Transverse colon (tissue), 3 donors: ENCODE data around the gene CTSL.

ENCODE experiments used
- POLR2A ChIP-seq: fragments of 450-650 bp; IDR thresholded peaks from one replicate; pipeline ENCODE4 v1.6.1; 2016; ENCODE audit warnings: antibody characterized with exemption, mild to moderate bottlenecking, moderate library complexity
- TF ChIP-seq, protein P1 (sequence below), 5 experiments: fragments of 200-600 bp in 3 of 5; fragments of 450-650 bp in 2 of 5; sonication (generic) in 3 of 5; IDR thresholded peaks; 1 replicate in 2 of 5; 2 replicates in 3 of 5; pipeline ENCODE4 v1.5.1; 2016 to 2017; ENCODE audit warnings: antibody characterized with exemption in 5 of 5, inconsistent platforms in 3 of 5, mild to moderate bottlenecking in 2 of 5, moderate library complexity in 1 of 5

DNA sequence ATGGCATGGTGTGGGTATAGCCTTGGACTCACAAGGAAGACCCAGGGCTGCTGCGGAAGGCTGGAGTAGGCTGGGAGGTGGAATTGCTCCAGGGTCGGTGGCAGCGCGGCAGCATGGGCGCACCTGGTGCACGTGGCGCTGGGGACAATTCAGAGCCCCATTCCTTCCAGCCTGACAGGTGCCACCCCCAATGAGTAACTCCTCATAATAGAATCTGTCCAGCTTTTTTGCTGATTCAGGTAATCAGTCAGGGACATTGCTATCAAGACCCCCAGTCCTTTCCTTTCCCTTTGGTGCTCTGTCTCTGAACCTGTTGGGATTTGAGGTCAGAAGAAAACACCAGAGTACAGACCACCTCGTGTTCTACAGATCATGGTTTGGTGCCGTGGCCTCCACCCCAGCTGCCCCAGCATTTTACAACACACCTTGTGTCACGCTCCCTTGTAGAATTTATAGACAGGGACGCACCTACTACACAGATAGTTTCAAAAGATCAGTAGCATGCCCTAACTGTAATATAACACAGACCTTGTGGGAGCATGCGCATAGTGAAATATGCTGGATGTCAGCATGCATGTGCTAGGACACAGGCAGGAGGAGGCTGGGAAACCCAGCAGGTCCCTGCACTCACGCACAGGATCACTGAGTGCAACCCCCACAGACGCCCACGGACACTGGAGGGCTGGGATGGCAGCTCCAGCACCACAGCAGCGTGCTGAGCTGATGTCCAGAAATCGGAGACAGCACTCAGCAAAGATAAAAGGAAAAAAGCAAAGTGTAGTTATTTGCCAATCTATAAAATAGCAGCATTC is 47.9 kb upstream of the CTSL start:
- no peak for TF ChIP-seq POLR2A
- TF ChIP-seq, protein P1, sequence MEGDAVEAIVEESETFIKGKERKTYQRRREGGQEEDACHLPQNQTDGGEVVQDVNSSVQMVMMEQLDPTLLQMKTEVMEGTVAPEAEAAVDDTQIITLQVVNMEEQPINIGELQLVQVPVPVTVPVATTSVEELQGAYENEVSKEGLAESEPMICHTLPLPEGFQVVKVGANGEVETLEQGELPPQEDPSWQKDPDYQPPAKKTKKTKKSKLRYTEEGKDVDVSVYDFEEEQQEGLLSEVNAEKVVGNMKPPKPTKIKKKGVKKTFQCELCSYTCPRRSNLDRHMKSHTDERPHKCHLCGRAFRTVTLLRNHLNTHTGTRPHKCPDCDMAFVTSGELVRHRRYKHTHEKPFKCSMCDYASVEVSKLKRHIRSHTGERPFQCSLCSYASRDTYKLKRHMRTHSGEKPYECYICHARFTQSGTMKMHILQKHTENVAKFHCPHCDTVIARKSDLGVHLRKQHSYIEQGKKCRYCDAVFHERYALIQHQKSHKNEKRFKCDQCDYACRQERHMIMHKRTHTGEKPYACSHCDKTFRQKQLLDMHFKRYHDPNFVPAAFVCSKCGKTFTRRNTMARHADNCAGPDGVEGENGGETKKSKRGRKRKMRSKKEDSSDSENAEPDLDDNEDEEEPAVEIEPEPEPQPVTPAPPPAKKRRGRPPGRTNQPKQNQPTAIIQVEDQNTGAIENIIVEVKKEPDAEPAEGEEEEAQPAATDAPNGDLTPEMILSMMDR (IDR thresholded peaks at IDR 0.05): no peak
